ENCODE data around the gene SOX9.
"Not testable (repeated sequence)": the region's sequence is repeated elsewhere in the genome, so short reads cannot be mapped to it uniquely, and the experiment has no call there.

The SOX9 gene

DNA sequence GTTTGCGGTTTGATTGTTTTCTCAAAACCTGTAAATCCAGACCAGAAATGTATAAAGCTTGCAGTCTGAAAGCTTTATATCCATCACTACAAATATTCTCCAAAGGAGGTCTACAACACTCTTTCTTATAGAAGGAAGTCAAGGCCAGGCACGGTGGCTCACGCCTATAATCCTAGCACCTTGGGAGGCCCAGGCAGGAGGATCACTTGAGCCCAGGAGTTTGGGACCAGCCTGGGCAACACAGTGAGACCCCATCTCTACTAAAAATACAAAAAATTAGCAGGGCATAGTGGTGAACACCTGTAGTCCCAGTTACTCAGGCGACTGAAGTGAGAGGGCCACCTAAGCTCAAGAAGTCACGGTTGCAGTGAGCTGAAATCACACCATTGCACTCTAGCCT is 8.9 kb upstream of the SOX9 start:
- DNase-seq: not testable (repeated sequence)

- no peak for DNase-seq
These were observed 7.1 kb upstream of the SOX9 start for GRCh38 chr17:72113751-72114150.

- no peak for DNase-seq
These were observed 4.9 kb upstream of the SOX9 start for GRCh38 chr17:72115781-72116525.

DNA sequence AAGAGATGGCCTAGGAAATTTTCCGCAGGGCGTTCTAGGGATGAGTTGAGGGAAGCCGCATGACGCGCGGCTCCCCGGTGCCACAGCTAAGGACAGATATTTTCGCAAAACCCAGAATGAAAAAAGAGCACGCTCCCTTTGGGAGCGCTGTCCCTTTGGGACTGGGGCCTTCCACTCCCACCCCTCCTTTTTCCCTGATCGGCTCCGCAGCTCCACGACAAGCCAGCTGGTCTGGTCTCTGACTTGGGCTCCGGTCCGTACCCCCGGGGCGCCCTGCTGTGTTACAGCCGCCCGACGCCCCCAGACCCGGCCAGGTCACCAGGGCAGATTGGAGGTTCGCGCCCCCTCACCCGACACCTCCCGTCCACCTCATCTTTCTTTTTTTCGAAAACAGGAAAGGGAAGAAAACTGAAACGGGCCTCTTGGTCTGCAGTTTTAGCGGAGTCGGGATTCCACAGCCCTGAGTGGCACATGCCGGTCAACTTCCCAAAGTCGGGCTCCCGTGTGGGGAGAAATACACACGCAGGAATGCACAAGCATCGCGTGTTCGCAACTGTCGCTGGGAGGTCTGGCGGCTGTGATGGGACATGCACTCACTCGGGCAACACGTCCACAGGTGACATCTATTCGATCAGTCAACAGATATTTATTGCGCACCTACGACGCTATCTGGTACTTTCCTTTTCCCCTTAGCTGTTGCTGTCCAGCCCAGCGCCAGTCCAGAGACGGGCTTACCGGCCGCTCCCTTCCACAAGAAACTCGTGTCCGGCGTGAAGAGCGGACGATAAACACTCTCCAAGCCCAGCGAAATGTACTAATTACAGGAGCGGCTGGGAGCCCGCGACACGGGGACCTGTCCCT is 3.9 kb upstream of the SOX9 start:
- DNase-seq: no peak

GRCh38 chr17:72117535-72118334 is 3.1 kb upstream of the SOX9 start:
- DNase-seq: peak; percentile 47

- DNase-seq: peak; percentile 87
These were observed 2.3 kb upstream of the SOX9 start for GRCh38 chr17:72118335-72119076.

DNA sequence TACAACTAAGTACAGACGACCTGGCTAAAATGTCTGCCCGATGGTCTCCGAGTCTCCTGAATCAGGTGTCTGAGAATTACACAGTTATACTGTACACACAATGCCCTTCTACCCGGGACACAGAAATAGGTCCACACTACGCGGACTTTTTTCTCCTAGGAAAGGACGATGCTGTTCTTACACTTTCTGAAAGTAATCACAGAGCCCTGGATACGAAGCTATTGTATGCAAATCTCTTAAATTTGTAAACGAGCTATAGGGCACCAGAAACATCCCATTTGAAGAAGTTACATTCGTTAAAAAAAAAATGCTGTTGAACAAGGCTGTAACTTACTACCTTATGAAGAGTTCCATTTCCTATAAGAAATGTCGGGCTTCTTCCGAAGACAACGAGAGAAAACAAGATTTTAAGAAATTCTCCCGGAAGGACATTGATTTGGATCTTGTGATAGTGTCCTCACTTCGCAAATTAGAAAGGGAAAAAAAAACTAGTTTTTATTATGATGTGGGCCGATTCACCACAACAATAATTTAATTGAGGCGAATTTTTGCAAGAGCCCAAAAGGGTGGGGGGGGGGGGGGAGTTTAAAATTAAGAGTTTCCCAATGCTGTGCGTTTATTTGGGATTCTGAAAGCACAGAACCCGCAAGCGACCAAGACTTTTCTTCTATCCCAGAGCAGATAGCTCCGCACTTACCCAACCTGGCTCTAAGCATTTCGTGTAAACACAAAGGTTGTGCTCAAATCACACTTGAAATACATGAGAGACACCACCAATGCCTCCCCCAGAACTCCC is 1.5 kb upstream of the SOX9 start:
- peak; percentile 50 for DNase-seq

GRCh38 chr17:72119873-72120641 is 763 bp upstream of the SOX9 start:
- DNase-seq: peak; percentile 88

- peak; percentile 83 for DNase-seq
These were observed 567 bp downstream of the SOX9 start for GRCh38 chr17:72121164-72122009.

DNA sequence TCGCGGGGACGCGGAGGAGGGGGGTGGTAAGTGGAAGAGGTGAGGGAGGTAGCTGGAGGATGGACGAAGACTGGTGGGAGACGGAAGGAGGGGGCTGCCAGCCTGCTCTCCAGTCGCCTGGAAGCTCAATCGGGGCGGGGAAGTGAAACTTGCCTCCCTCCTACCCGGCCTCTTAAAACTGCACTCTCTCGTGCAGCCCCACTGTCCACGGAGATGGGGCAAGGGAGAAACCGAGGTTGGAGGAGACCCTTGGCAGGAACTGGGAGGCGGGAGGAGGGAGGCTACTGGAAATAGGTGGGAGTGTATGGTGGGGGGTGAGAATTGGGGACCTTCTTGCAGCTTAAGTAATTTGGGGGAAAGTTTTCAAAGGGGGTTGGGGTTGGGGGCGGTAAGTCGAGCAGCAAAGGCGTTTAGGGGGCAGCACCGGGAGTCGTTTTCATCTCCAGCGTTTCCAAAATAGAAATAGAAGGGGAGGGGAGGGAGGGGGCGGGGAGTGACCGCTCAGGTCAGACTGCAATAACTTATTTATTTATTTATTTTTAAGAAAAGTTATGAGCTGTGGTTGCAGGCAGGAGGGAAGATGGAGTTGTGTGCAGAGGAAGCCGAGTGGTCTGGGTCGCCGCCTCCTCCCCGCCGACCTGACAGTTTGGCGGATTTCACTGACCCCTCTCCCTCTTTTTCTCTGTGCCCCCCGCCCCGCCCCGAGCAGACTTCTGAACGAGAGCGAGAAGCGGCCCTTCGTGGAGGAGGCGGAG is 1.4 kb downstream of the SOX9 start:
- DNase-seq: peak; percentile 48

- DNase-seq: no peak
These were observed 2.1 kb downstream of the SOX9 start for GRCh38 chr17:72122765-72123529.

DNA sequence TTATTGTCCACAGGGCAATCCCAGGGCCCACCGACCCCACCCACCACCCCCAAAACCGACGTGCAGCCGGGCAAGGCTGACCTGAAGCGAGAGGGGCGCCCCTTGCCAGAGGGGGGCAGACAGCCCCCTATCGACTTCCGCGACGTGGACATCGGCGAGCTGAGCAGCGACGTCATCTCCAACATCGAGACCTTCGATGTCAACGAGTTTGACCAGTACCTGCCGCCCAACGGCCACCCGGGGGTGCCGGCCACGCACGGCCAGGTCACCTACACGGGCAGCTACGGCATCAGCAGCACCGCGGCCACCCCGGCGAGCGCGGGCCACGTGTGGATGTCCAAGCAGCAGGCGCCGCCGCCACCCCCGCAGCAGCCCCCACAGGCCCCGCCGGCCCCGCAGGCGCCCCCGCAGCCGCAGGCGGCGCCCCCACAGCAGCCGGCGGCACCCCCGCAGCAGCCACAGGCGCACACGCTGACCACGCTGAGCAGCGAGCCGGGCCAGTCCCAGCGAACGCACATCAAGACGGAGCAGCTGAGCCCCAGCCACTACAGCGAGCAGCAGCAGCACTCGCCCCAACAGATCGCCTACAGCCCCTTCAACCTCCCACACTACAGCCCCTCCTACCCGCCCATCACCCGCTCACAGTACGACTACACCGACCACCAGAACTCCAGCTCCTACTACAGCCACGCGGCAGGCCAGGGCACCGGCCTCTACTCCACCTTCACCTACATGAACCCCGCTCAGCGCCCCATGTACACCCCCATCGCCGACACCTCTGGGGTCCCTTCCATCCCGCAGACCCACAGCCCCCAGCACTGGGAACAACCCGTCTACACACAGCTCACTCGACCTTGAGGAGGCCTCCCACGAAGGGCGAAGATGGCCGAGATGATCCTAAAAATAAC is 3.0 kb downstream of the SOX9 start:
- DNase-seq: no peak

- DNase-seq: no peak
These were observed 3.6 kb downstream of the SOX9 start for GRCh38 chr17:72124438-72124775.

DNA sequence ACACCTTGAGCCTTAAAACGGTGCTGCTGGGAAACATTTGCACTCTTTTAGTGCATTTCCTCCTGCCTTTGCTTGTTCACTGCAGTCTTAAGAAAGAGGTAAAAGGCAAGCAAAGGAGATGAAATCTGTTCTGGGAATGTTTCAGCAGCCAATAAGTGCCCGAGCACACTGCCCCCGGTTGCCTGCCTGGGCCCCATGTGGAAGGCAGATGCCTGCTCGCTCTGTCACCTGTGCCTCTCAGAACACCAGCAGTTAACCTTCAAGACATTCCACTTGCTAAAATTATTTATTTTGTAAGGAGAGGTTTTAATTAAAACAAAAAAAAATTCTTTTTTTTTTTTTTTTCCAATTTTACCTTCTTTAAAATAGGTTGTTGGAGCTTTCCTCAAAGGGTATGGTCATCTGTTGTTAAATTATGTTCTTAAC is 4.4 kb downstream of the SOX9 start:
- DNase-seq: no peak

- peak; percentile 35 for DNase-seq
These were observed 4.9 kb downstream of the SOX9 start for GRCh38 chr17:72125742-72126141.

GRCh38 chr17:72126575-72127486 is 6.0 kb downstream of the SOX9 start:
- DNase-seq: peak; percentile 57
